Measurements from ENCODE around the gene ITIH4.

The ITIH4 gene

DNA sequence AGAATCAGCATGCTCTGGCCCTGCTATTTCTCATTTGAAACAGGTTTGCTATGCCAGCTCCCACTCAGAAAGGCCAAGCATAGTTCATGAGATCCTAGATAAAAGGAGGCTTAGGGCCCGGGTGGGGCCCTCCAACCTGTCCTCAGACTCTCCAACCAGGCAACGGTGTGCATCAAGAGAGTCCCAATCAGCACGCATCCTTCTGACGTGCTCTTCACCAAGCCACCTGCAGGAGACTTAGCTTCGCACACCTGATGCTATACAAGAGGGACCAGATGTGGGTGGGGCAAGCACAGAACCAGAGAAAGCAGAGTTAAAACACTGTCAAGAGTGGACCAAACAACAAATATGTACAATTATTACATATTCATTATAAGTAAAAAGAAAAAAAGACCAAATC, 49.6 kb upstream of the ITIH4 start:
- Histone ChIP-seq H3K27ac (ENCODE audit: extremely low read depth, low read depth, low read length) (no peak overlapping the region), H3K9me3 (ENCODE audit: control insufficient read depth, insufficient read depth, low read depth, low read length) (no peaks in the 10 kb centered on the region), H3K4me3 (ENCODE audit: low read depth, low read length) (no peak overlapping the region), H3K36me3 (ENCODE audit: control insufficient read depth in 2 of 2, insufficient read depth in 1 of 2, low read length in 2 of 2) (peaks cover 0 to 5% of the 10 kb centered on the region in 2 experiments; a peak in 1 of 3 replicates), H3K4me1 (ENCODE audit: control insufficient read depth, insufficient read depth, low read length) (no peaks in the 10 kb centered on the region)
- TF ChIP-seq ZNF747 (tag by site-specific recombination; IDR thresholded peaks at IDR 0.05) (no peak), ZNF610 (tag by site-specific recombination; IDR thresholded peaks at IDR 0.05; ENCODE audit: borderline replicate concordance) (no peak), HOXD13 (CRISPR knock-in tag; IDR thresholded peaks at IDR 0.05; ENCODE audit: borderline replicate concordance) (no peak), ZBTB7A (tag by site-specific recombination; IDR thresholded peaks at IDR 0.05; ENCODE audit: low read depth) (no peak), ZNF302 (tag by site-specific recombination; IDR thresholded peaks at IDR 0.05; ENCODE audit: low read depth) (no peak), ZNF366 (tag by site-specific recombination; conservative IDR thresholded peaks at IDR 0.05) (no peak), ZNF391 (tag by site-specific recombination; IDR thresholded peaks at IDR 0.05; ENCODE audit: borderline replicate concordance, low read depth) (no peak), ZNF664 (tag by site-specific recombination; IDR thresholded peaks at IDR 0.05) (no peak), ZNF37A (tag by site-specific recombination; IDR thresholded peaks at IDR 0.05) (no peak), ZNF350 (tag by site-specific recombination; IDR thresholded peaks at IDR 0.05) (no peak), ZNF837 (tag by site-specific recombination; IDR thresholded peaks at IDR 0.05) (no peak), KLF8 (tag by site-specific recombination; IDR thresholded peaks at IDR 0.05) (no peak), ZNF704 (tag by site-specific recombination; IDR thresholded peaks at IDR 0.05) (no peak), SCRT2 (tag by site-specific recombination; IDR thresholded peaks at IDR 0.05) (no peak), SP7 (tag by site-specific recombination; IDR thresholded peaks at IDR 0.05) (no peak), ZBTB10 (tag by site-specific recombination; IDR thresholded peaks at IDR 0.05) (no peak)
- TF ChIP-seq, protein P1, sequence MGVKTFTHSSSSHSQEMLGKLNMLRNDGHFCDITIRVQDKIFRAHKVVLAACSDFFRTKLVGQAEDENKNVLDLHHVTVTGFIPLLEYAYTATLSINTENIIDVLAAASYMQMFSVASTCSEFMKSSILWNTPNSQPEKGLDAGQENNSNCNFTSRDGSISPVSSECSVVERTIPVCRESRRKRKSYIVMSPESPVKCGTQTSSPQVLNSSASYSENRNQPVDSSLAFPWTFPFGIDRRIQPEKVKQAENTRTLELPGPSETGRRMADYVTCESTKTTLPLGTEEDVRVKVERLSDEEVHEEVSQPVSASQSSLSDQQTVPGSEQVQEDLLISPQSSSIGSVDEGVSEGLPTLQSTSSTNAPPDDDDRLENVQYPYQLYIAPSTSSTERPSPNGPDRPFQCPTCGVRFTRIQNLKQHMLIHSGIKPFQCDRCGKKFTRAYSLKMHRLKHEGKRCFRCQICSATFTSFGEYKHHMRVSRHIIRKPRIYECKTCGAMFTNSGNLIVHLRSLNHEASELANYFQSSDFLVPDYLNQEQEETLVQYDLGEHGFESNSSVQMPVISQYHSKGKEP (tag by site-specific recombination; IDR thresholded peaks at IDR 0.05) = no peak
- TF ChIP-seq, protein P2, sequence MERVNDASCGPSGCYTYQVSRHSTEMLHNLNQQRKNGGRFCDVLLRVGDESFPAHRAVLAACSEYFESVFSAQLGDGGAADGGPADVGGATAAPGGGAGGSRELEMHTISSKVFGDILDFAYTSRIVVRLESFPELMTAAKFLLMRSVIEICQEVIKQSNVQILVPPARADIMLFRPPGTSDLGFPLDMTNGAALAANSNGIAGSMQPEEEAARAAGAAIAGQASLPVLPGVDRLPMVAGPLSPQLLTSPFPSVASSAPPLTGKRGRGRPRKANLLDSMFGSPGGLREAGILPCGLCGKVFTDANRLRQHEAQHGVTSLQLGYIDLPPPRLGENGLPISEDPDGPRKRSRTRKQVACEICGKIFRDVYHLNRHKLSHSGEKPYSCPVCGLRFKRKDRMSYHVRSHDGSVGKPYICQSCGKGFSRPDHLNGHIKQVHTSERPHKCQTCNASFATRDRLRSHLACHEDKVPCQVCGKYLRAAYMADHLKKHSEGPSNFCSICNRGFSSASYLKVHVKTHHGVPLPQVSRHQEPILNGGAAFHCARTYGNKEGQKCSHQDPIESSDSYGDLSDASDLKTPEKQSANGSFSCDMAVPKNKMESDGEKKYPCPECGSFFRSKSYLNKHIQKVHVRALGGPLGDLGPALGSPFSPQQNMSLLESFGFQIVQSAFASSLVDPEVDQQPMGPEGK (tag by site-specific recombination; IDR thresholded peaks at IDR 0.05) = no peak
- ChIA-PET POLR2A (no interaction called here), CTCF (no interaction called here)

- ChIA-PET POLR2A (no interaction called here), CTCF (interaction anchor here (0.9 kb wide), 1 partner anchor 105 kb away, joined by 3 read pairs; no protein-coding TSS in a partner anchor)
- Histone ChIP-seq H3K4me3 (ENCODE audit: low read depth, low read length) (no peak overlapping the region), H3K36me3 (ENCODE audit: control insufficient read depth in 2 of 2, insufficient read depth in 1 of 2, low read length in 2 of 2) (peaks cover 0 to 5% of the 10 kb centered on the region in 2 experiments; a peak in 1 of 3 replicates), H3K9me3 (ENCODE audit: control insufficient read depth, insufficient read depth, low read depth, low read length) (no peaks in the 10 kb centered on the region), H3K27ac (ENCODE audit: extremely low read depth, low read depth, low read length) (no peak overlapping the region), H3K4me1 (ENCODE audit: control insufficient read depth, insufficient read depth, low read length) (no peaks in the 10 kb centered on the region)
- TF ChIP-seq ZNF211 (tag by site-specific recombination; IDR thresholded peaks at IDR 0.05; ENCODE audit: low read depth) = no peak
- TF ChIP-seq, protein P3, sequence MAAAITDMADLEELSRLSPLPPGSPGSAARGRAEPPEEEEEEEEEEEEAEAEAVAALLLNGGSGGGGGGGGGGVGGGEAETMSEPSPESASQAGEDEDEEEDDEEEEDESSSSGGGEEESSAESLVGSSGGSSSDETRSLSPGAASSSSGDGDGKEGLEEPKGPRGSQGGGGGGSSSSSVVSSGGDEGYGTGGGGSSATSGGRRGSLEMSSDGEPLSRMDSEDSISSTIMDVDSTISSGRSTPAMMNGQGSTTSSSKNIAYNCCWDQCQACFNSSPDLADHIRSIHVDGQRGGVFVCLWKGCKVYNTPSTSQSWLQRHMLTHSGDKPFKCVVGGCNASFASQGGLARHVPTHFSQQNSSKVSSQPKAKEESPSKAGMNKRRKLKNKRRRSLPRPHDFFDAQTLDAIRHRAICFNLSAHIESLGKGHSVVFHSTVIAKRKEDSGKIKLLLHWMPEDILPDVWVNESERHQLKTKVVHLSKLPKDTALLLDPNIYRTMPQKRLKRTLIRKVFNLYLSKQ (tag by site-specific recombination; IDR thresholded peaks at IDR 0.05; ENCODE audit: borderline replicate concordance) = no peak
- no peak for TF ChIP-seq ZBTB11 (tag by site-specific recombination; conservative IDR thresholded peaks at IDR 0.05; ENCODE audit: low read depth)
- TF ChIP-seq HOXC10 (CRISPR knock-in tag; IDR thresholded peaks at IDR 0.05) = no peak
These were observed 49.1 kb upstream of the ITIH4 start for GRCh38 chr3:52879581-52879980.

Data from HEK293 (cell line).